Pancreas (tissue), 10 donors: ENCODE measurements around the gene LBH. TPM values are rescaled to one million over a fixed set of nuclear protein-coding genes. Genes with fewer than 3 reads are reported as not detected.

ENCODE experiments used
- ATAC-seq, 4 donors: fragments of 200-7000 bp; cut with Tn5 transposase; one replicate each; pipeline versions ENCODE4 v1.8.0 to v1.9.1; 2020; ENCODE audit warnings: mild to moderate bottlenecking in 4 of 4, moderate library complexity in 4 of 4
- DNase-seq, 6 donors: peaks; one replicate each; pipeline ENCODE4 v3.0.0-alpha.2; 2020
- FAIRE-seq: peaks from 2 replicates; lab custom pipeline; 2012; peaks lifted over from hg19 to GRCh38; lab: Jason Lieb, UNC
- H3K27ac ChIP-seq, 4 donors: fragments of 200-600 bp; sonication (generic); 1 replicate in 3 of 4; 2 replicates in 1 of 4; pipeline versions ENCODE4 v1.5.0 to v1.8.0; 2020
- H3K27me3 ChIP-seq, 4 donors: fragments of 200-600 bp; one replicate each; pipeline ENCODE4 v1.8.0; 2021
- H3K36me3 ChIP-seq, 3 donors: fragments of 200-600 bp; sonication (generic) in 1 of 3; one replicate each; pipeline versions ENCODE4 v1.5.0 to v1.8.0; 2020 to 2021
- H3K4me1 ChIP-seq, 3 donors: fragments of 200-600 bp; one replicate each; pipeline ENCODE4 v1.8.0; 2021
- H3K4me3 ChIP-seq, 4 donors: fragments of 200-600 bp; sonication (generic) in 2 of 4; one replicate each; pipeline versions ENCODE4 v1.5.0 to v1.8.0; 2020 to 2021
- H3K9me3 ChIP-seq, 4 donors: fragments of 200-600 bp; one replicate each; pipeline ENCODE4 v1.8.0; 2021
- WGBS, 2 donors: extraction: QIAGEN DNeasy Blood & Tissue Kit; methylation state at CpG; one replicate each; pipeline ENCODE4 v1.1.7; 2013; 5-methylcytosine and 5-hydroxymethylcytosine counted together
- intact Hi-C, 3 donors: fragments of 100-400 bp; cut with DNase I; formaldehyde crosslinking; loops; one replicate each; pipeline versions ENCODE4 v1.11.1 to v1.14.2; 2022
- polyA plus RNA-seq, 2 donors: library from polyadenylated mRNA; stranded (reverse); fragments of 200-250 nt; gene quantifications; one replicate each; pipeline ENCODE4 v1.2.3, GENCODE V29; 2013
- total RNA-seq, 6 donors: library from RNA; stranded (reverse); fragmentation: NEBNext Ultra II Directional in 4 of 6; extraction: Animal tissue kit (Norgen Biotek cat#: 25700) in 4 of 6; gene quantifications; one replicate each; pipeline versions ENCODE4 v1.2.1 to v1.2.4, GENCODE V29; 2021 to 2023
- TF ChIP-seq, protein P1 (sequence below), 4 donors: fragments of 200-600 bp; sonication (generic) in 3 of 4; IDR thresholded peaks; one replicate each; pipeline versions ENCODE4 v1.5.0 to v1.8.0; 2021; ENCODE audit warnings: antibody characterized with exemption in 4 of 4
- donor health status: healthy with polysubstance abuse.
- donor health status: DM: no; HTN: no; CAD: no; lungs with moderate emphysema.
- donor health status: DM: no; HTN: no; CAD: no.
- donor health status: control.
- donor health status: control.
- donor health status: Bipolar disorder and iron deficiency.
- donor health status: DM: yes; HTN: yes; CAD: no.
- donor health status: DM: no; HTN: no; CAD: no.
- donor health status: DM: no; HTN: no; CAD: no.
- donor health status: DM: yes; HTN: yes; CAD: no.

LBH gene
- total and polyA plus RNA-seq, 8 donors, result 4.1 to 26.9 (median 7.4) TPM

DNA sequence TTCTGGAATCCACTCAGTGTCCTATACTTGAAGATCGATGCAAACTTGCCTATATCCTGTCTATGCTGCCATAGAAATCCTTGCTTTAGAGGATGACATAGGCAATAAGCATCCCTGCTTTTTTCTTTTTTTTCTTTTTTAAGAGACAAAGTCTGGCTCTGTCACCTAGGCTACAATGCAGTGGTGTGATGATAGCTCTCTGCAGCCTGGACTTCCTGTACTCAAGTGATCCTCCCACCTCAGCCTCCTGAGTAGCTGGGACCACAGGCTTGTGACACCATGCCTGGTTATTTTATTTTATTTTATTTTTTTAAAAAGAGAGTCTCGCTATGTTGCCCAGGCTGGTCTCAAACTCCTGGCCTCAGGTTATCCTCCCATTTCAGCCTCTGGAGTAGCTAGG, 76.9 kb downstream of the LBH start:
- intact Hi-C loops, result no loop called here
- no peaks in the 10 kb centered on the region for H3K27me3 ChIP-seq
- H3K27ac ChIP-seq, result no peak overlapping the region
- no peaks in the 10 kb centered on the region for H3K9me3 ChIP-seq
- H3K4me3 ChIP-seq, result no peak overlapping the region
- no peaks in the 10 kb centered on the region for H3K36me3 ChIP-seq
- 92 to 93% methylated on average over 2 of the region's 2 CpGs for WGBS, 2 donors
- DNase-seq (no peak), ATAC-seq (no peak), FAIRE-seq (no peak)
- TF ChIP-seq, protein P1, sequence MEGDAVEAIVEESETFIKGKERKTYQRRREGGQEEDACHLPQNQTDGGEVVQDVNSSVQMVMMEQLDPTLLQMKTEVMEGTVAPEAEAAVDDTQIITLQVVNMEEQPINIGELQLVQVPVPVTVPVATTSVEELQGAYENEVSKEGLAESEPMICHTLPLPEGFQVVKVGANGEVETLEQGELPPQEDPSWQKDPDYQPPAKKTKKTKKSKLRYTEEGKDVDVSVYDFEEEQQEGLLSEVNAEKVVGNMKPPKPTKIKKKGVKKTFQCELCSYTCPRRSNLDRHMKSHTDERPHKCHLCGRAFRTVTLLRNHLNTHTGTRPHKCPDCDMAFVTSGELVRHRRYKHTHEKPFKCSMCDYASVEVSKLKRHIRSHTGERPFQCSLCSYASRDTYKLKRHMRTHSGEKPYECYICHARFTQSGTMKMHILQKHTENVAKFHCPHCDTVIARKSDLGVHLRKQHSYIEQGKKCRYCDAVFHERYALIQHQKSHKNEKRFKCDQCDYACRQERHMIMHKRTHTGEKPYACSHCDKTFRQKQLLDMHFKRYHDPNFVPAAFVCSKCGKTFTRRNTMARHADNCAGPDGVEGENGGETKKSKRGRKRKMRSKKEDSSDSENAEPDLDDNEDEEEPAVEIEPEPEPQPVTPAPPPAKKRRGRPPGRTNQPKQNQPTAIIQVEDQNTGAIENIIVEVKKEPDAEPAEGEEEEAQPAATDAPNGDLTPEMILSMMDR (IDR thresholded peaks at IDR 0.05), result no peak
- H3K4me1 ChIP-seq, result no peaks in the 10 kb centered on the region

Other genes with a start within 250 kb of the LBH start
- 10 to 100 TPM; 22.8 to 53.2 (median 27.1) TPM for gene YPEL5, start 84.5 kb upstream of the LBH start, total RNA-seq
- 10 to 100 TPM; 20.6 to 42.1 TPM for gene YPEL5, start 84.5 kb upstream of the LBH start, polyA plus RNA-seq
- 10 to 100 TPM in 4 of 6 donors, 1 to 10 TPM in 2; 6.1 to 15.0 (median 11.8) TPM for gene LCLAT1, start 215.7 kb downstream of the LBH start, total RNA-seq
- 1 to 10 TPM; 2.0 to 4.3 TPM for gene LCLAT1, start 215.7 kb downstream of the LBH start, polyA plus RNA-seq